GM18505 (cell line): Measurements from ENCODE around the gene GPR37.

Source experiments
- ATAC-seq: cut with Tn5 transposase; IDR thresholded peaks from one replicate; pipeline ENCODE4 v1.9.1; 2021; ENCODE audit not compliant: unreplicated experiment
- POLR2A ChIP-seq: IDR thresholded peaks from 4 replicates; pipeline ENCODE4 v1.6.1; 2011; ENCODE audit warnings: borderline replicate concordance; ENCODE audit not compliant: insufficient read depth, insufficient read length; ENCODE audit errors: extremely low read depth

The GPR37 gene

DNA sequence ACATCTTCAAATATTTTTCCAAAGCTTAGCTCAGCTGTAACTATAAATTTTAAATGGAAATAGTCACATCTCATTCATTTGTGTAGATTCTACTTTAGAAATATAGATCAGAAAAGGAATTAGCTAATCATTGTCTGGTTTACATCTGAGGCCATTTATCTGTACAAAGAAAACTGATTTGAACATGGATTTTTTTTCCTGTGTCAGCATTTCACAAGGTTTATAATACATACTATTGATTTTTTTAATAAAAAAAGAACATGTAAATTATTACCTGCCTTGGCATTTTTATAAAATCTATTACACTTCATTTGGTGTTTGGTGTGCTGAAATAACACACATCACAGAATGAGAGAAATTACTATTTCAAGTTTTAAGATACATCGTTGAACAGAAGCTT is 3.5 kb upstream of the GPR37 start:
- TF ChIP-seq POLR2A: no peak

DNA sequence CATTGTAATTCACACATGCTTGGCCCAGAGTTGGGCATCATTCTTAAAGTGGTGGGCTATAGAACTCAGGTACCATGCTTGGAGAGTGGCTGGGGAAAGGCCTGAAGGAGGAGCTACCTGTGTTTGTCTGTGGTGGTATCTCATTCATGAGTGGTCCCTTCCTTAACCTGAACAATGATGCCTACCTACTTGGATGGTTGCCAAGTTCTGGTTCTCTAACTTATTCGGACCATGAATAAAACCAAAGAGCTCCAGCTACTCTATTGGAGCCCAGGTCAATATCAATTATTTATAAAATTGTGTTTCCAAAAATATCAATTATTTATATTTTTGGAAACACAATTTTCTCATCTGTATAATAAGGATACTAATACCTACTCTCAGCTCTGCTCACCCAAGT is 2.9 kb upstream of the GPR37 start:
- TF ChIP-seq POLR2A: no peak
- ATAC-seq: no peak

More for the DNA sequence above, 3.5 kb upstream of the GPR37 start:
- ATAC-seq: no peak

DNA sequence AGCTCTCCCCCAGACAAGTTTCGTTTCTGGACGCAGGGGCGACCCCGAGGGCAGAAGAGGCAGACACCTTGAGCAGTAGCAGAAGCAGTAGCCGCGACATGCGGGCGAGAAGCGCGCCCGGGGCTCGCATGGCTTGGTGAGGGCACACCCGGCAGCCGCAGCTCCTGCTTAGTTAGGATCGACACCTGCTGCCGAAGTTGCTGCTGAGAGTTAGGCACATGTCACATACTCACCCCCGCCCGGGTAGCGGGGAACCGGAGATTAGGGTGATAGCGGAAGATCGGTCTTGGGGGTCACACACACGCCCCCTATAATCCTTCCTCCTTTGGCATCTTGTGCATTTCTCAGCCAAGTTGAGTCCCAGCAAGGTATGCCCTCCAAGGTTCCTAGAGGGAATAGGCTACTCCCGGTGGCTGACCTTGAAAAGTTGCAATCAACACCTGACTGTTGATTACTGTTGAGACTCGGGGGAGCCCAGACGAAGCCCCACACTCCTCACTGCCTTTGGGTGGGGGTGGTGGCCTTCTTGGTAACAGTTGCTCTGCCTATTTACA is 668 bp downstream of the GPR37 start:
- ATAC-seq: peak; percentile 42
- TF ChIP-seq POLR2A: no peak

DNA sequence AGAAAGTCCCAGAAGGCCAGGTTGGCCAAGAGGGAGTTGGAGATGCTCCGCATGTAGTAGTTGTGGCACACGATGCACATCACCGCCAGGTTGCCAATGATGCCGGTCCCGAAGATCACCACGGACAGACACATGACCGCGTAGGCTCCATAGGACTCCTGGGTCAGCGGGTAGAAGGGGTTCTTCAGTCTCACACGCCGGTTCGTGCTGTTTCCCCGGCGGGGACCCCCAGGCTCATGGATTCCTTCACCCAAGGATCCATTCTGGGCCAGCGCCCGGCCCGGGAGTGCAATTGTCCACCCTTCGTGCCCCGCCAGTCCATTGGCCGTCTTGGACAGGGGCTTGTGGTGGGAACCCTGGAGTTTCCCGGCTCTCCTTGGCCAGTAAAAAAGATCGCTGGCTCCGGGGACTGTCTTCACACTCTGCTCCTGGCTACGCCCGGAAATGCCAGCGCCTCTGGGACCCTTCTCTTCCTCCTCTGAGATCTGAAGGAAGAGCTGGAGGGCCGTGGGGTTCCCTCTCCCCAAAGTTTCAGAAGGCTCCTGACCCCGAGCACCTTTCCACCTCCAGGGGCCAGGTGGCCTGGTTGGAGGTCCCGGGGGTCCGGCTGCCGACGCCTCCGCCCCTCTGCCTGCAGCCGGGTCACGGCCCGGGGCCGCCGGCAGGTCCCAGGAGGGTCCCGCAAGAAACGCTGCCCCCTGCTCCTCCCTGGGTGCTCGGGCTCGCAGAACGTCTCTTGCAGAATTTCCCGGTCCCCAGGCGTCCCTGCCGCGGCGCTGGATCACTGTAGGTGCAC is 1.3 kb downstream of the GPR37 start:
- no peak for ATAC-seq
- no peak for TF ChIP-seq POLR2A

DNA sequence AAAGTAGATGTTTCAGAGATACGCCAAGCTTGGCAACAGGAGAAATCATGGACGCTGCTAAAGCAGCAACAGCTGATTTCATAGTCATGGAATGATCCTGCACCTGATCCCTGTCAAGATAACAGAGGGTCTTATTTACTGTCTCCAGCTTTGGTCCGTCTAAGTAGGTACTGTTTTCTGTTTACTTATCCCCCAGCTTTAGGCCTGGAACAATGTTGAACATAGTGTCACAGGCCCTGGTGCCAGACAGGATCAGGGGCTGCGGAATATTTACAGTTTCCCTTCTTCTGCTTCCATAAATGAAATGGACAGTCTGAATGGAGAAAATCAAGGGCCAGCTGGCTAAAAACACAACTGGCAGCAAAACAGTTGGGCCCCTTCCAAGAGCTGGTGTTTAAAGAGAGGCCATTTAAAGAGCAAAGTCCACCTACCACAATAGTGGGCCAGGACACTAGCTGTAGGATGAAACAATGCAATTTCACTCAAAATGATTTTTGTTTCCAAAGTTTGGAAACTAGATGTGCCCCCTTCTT is 2.9 kb downstream of the GPR37 start:
- no peak for TF ChIP-seq POLR2A
- no peak for ATAC-seq

DNA sequence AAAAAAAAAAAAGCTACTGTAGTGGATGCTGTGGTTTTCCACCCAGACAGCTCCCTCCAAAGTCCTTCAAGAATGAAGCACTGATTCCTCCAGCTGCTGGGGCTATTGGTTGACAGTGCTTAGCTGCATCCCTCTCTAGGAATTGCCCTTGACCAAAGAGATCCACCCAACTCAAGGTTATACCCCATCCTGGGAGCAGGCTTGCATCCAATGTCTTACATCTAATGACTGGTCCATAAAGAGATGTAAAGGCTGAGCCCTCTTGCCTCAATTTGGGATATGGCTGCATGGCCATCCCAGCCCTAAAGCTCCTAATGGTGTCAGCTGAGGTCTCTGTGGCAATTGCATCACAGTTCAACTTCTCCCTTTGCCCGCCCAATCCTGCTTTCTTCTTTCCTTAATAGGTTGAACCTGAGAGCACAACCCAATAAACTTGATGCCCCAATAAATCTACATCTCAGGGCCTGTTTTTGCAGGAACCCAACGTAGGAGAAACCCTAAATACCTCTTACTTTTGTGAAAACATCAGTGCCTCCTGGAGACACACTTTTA is 4.4 kb downstream of the GPR37 start:
- no peak for TF ChIP-seq POLR2A

DNA sequence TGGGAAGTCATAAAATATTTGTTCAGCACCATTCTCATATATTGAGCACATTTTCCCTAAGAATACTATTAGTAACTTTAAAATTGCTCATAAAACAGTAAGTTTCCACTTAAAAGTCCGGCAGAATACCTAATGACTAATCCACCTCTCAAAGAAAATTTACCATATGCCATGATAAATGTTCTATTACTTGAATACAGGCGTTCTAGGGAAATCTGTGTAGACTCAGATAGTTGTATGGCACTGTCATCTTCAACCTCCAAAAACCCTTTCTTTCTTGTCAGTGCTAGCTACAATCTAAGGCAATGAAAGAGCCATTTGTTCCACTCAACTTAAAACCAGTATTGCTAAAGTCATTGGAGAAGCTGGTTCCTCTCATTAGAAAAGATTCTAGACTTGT is 7.3 kb downstream of the GPR37 start:
- ATAC-seq: no peak
- no peak for TF ChIP-seq POLR2A

More for the DNA sequence above, 4.4 kb downstream of the GPR37 start:
- ATAC-seq: no peak

DNA sequence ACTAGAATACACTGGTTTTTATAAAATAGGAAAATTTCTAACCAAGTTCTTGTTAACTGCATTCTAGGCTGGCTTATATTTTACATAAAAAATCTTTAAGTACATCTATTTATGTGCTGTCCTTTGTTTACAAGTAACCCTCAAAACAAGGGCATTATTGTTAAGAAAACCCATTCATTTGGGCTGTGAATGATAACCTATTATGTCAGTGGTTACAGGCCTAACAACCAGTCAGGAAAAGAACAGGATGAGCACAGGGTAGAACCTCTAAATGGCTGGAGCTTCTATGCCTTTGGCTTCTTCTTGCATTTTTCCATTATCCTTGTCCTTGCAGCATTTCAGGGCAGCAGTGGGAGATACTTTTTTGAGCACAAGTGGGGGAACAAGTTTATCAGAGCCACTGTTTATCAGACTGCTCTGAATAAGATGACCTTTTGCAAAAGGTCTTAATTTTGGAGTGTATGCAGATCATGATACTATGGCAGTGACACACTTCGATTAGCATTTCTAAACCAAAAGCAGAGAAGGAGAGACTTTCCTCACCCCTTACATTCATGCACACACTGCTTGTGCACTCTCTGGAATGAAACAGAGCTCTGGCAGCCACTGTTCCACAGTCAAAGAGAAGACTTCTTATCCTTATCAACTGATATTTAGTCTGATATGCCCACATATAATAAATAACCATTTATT is 10.9 kb downstream of the GPR37 start:
- ATAC-seq: no peak
- TF ChIP-seq POLR2A: no peak

DNA sequence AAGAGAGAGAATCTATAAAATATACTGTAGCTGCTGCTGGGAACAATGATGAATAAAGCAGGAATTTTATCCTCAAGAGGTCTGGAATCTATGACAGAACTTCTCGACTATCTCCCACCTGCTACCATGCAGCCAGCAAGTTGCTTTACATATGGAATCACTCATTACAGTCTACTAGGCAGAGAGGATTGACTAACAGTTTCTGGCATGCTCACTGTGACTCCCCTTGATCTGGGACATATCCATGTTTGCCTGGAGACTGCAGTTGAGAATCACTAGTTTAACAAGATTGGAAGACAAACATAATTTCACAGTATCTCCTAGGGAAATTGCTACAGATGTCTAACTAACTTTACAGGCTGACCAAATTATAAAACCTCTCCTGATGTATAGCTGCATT is 13.3 kb downstream of the GPR37 start:
- no peak for TF ChIP-seq POLR2A
- no peak for ATAC-seq

DNA sequence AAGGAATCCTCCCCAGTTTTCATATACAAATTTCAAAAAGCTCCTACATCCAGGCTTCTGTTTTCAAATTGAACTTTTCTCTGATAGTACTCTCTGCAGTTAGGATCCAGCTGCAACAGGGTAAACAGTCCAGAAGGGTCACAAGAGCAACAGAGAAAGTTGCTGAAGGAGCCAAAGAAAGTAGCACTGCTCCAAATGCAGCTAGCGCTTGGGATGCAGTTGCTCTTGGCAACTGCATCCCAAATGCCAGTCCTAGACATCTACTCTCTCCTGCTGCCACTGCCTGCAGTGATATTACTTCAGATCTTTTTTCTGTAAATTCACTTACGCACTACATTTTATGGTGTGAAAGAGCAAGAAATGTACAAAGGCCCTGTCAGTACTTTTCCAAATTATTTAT is 14.6 kb downstream of the GPR37 start:
- ATAC-seq: no peak
- no peak for TF ChIP-seq POLR2A

DNA sequence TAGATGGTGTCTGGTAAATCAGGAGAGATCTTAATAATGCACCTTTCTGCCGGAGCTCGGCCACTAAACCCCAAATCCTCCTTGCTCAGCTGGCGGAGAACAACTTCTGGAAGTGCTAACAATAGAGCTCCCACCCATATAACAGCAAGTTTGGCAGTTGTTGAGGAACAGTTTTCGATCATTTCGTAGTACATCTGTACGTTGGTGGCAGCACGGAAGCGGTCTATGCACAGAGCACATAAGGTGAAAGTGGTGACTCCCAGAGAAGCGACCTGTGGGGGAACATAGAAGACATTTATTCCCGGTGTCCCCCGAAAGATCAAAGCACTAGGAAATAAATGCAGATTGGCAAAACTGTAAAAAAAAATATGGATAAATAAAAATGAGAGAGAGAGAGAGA is 18.5 kb downstream of the GPR37 start:
- no peak for ATAC-seq

DNA sequence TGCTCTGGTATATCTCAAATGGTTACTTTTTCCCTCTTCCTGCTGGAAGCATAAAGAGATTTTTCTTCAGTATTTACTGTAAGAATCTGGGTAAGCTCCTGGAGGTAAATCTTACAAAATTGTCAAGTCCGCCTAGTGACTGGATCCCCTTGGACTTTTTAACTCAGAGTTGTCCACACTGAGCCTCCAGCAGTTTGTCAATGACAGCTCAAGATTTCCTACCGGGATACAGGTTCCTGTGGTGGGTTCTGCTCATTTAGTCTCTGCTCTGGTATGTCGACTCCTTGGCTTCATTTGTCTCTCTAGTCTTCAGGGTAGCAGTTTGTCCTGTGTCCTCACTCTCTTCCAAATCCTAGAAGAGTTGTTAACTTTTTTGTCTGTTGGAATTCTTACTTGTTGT is 27.0 kb downstream of the GPR37 start:
- no peak for TF ChIP-seq POLR2A
- no peak for ATAC-seq

More for the DNA sequence above, 18.5 kb downstream of the GPR37 start:
- TF ChIP-seq POLR2A: no peak

DNA sequence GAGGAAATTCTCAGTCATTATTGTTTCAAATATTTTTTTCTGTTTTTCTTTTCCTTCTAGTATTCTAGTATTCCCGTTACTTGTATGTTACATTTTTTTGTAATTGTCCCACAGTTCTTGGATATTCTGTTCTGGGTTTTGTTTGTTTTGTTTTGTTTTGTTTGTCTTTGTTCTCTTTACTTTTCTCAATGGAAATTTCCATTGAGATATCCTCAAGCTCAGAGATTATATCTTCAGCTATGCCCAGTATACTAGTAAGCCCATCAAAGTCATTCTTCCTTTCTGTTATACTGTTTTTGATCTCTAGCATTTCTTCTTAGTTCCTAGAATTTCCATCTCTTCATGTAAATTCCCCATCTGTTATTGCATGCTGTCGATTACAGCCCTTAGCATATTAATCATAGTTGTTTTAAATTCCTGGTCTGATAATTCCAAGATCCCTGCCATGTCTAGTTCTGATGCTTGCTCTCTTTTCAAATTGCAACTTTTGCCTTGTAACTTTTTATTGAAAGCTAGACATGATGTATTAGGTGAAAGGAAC is 27.8 kb downstream of the GPR37 start:
- no peak for TF ChIP-seq POLR2A
- no peak for ATAC-seq
